Fibroblast of pulmonary artery (primary cell): ENCODE data around the gene LIN37.

Source experiments
- DNase-seq: peaks from one replicate; pipeline ENCODE4 v3.0.0-alpha.2; 2010; ENCODE audit warnings: low read depth
- H3K4me3 ChIP-seq: replicated peaks from 2 replicates; pipeline ENCODE4 v1.5.1; 2011; ENCODE audit warnings: low read depth, mild to moderate bottlenecking, control low read depth, low read length, moderate library complexity
- CTCF ChIP-seq: IDR thresholded peaks from 2 replicates; pipeline ENCODE4 v1.5.1; 2011; ENCODE audit warnings: mild to moderate bottlenecking, control low read depth, low read length, inconsistent platforms; ENCODE audit errors: missing control alignments

LIN37 gene

GRCh38 chr19:35742121-35742724 lies 6.2 kb upstream of the LIN37 start, which contains the start of gene IGFLR1:
Gene IGFLR1 (minus strand): TSS chr19:35742452. CDS start chr19:35741180, 1,272 bp downstream.
- TF ChIP-seq CTCF = no peak
- H3K4me3 ChIP-seq = no peak within 1 kb of the TSS
- DNase-seq = no peak

- no peak for DNase-seq
- H3K4me3 ChIP-seq = no peak overlapping the region
- no peak for TF ChIP-seq CTCF
Measured at GRCh38 chr19:35743640-35744429, 4.5 kb upstream of the LIN37 start.

GRCh38 chr19:35744430-35745327 lies 3.7 kb upstream of the LIN37 start:
- peak overlapping the region; percentile 92 for H3K4me3 ChIP-seq
- peak; percentile 96 for DNase-seq
- peak; percentile 45 for TF ChIP-seq CTCF

GRCh38 chr19:35745328-35746086 lies 2.9 kb upstream of the LIN37 start, which contains the start of the genes PSENEN and U2AF1L4:
Gene PSENEN (plus strand): TSS chr19:35745651. CDS start chr19:35745931, 280 bp downstream.
Gene U2AF1L4 (minus strand): TSS chr19:35745418. CDS start chr19:35745391, 27 bp downstream.
- DNase-seq = peak; percentile 100
- H3K4me3 ChIP-seq = peak within 1 kb of the TSS; percentile 92
- no peak for TF ChIP-seq CTCF

GRCh38 chr19:35746087-35746462 lies 2.3 kb upstream of the LIN37 start:
- DNase-seq = no peak
- H3K4me3 ChIP-seq = peak overlapping the region; percentile 92
- no peak for TF ChIP-seq CTCF

GRCh38 chr19:35746531-35746930 lies 1.8 kb upstream of the LIN37 start:
- no peak for DNase-seq
- peak overlapping the region; percentile 92 for H3K4me3 ChIP-seq
- no peak for TF ChIP-seq CTCF
